HG03175 (cell line): ENCODE results near the gene TNRC18.
"Not testable (repeated sequence)": the region's sequence is repeated elsewhere in the genome, so short reads cannot be mapped to it uniquely, and the experiment has no call there.

Experiments
- ATAC-seq: cut with Tn5 transposase; IDR thresholded peaks from one replicate; pipeline ENCODE4 v1.9.1; 2021; ENCODE audit warnings: mild to moderate bottlenecking, moderate library complexity; ENCODE audit not compliant: unreplicated experiment

The TNRC18 gene

GRCh38 chr7:5423306-5423975 lies at the start of gene TNRC18:
Gene TNRC18, minus strand, starts transcription at chr7:5423834. Its CDS starts 2,588 bp downstream, at chr7:5421246.
- no peak for ATAC-seq

GRCh38 chr7:5472432-5473315 lies 49.0 kb upstream of the TNRC18 start:
- no peak for ATAC-seq

GRCh38 chr7:5471623-5472022 lies 48.0 kb upstream of the TNRC18 start:
- ATAC-seq: not testable (repeated sequence)

GRCh38 chr7:5470816-5471215 lies 47.2 kb upstream of the TNRC18 start:
- ATAC-seq: no peak

- ATAC-seq: no peak
These were observed 46.5 kb upstream of the TNRC18 start for GRCh38 chr7:5470167-5470532.

- no peak for ATAC-seq
These were observed 45.9 kb upstream of the TNRC18 start for GRCh38 chr7:5469375-5470166.

GRCh38 chr7:5467645-5468044 lies 44.0 kb upstream of the TNRC18 start:
- no peak for ATAC-seq

- no peak for ATAC-seq
These were observed 42.9 kb upstream of the TNRC18 start for GRCh38 chr7:5466551-5466950.

GRCh38 chr7:5463031-5463430 lies 39.4 kb upstream of the TNRC18 start:
- no peak for ATAC-seq

- ATAC-seq: no peak
These were observed 38.6 kb upstream of the TNRC18 start for GRCh38 chr7:5462216-5462615.

- no peak for ATAC-seq
These were observed 35.4 kb upstream of the TNRC18 start for GRCh38 chr7:5458921-5459480.

GRCh38 chr7:5457245-5457735 lies 33.7 kb upstream of the TNRC18 start:
- no peak for ATAC-seq

GRCh38 chr7:5456409-5456808 lies 32.8 kb upstream of the TNRC18 start:
- ATAC-seq: no peak

GRCh38 chr7:5455581-5456219 lies 32.1 kb upstream of the TNRC18 start:
- no peak for ATAC-seq

GRCh38 chr7:5455175-5455574 lies 31.5 kb upstream of the TNRC18 start:
- ATAC-seq: no peak

- ATAC-seq: no peak
These were observed 30.9 kb upstream of the TNRC18 start for GRCh38 chr7:5454485-5454884.

- ATAC-seq: no peak
These were observed 30.0 kb upstream of the TNRC18 start for GRCh38 chr7:5453566-5454075.

GRCh38 chr7:5452937-5453540 lies 29.4 kb upstream of the TNRC18 start:
- ATAC-seq: no peak

- no peak for ATAC-seq
These were observed 28.9 kb upstream of the TNRC18 start for GRCh38 chr7:5452470-5452899.

- ATAC-seq: no peak
These were observed 27.8 kb upstream of the TNRC18 start for GRCh38 chr7:5451391-5451790.
